ENCODE measurements around the gene RAB3C. TPM values are rescaled to one million over a fixed set of nuclear protein-coding genes. Genes with fewer than 3 reads are reported as not detected.

The RAB3C gene
- total and polyA plus RNA-seq, 2 experiments from 2014 or later = 15.0 to 30.6 TPM

DNA sequence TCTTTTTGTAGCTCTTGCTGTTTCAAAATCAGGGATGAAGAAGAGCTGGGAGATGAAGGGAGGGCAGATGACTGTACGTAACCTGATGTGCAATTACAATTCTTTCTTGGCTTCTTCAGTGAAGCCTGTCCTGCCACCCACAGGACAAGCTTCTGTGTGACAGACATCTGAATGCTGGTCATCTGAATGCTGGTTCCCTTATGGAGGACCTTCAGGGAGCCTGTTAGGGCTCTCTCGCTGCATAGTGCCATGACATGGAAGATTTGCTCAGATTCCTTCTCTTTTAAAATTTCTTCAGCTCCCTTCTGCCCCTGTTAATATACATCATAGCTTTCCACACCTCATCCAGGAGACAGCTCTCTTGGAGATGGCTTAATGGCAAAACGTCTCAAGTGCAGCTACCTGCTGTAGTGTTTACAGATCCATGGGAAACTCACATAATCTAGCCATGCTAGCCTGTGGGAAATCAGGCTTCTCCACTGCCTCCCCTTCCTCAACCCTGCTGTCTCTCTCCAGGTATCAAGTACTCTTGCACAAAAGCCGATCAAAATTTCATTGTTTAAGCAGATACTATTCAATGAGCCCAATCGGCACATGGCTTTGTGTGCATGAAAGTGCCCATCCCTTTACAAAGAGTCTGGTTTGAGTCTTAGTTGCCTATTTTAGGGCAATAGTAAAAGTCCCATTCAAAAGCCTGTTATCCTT is 134.6 kb downstream of the RAB3C start:
- H3K4me1 Mint-ChIP-seq = peaks cover 54% of the 10 kb centered on the region
- TF ChIP-seq EZH2 (IDR thresholded peaks at IDR 0.05; ENCODE audit: low read depth, unreplicated experiment) (no peak), ZNF331 (CRISPR knock-in tag; IDR thresholded peaks at IDR 0.05; ENCODE audit: low read depth) (no peak), NANOG (IDR thresholded peaks at IDR 0.05; ENCODE audit: borderline replicate concordance) (peak; percentile 74), POLR2AphosphoS5 (IDR thresholded peaks at IDR 0.05; ENCODE audit: low read depth) (no peak), ZNF114 (CRISPR knock-in tag; IDR thresholded peaks at IDR 0.05) (peak; percentile 91), EZH2phosphoT487 (IDR thresholded peaks at IDR 0.05; ENCODE audit: unreplicated experiment) (no peak)
- TF ChIP-seq, protein P1, sequence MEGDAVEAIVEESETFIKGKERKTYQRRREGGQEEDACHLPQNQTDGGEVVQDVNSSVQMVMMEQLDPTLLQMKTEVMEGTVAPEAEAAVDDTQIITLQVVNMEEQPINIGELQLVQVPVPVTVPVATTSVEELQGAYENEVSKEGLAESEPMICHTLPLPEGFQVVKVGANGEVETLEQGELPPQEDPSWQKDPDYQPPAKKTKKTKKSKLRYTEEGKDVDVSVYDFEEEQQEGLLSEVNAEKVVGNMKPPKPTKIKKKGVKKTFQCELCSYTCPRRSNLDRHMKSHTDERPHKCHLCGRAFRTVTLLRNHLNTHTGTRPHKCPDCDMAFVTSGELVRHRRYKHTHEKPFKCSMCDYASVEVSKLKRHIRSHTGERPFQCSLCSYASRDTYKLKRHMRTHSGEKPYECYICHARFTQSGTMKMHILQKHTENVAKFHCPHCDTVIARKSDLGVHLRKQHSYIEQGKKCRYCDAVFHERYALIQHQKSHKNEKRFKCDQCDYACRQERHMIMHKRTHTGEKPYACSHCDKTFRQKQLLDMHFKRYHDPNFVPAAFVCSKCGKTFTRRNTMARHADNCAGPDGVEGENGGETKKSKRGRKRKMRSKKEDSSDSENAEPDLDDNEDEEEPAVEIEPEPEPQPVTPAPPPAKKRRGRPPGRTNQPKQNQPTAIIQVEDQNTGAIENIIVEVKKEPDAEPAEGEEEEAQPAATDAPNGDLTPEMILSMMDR (conservative IDR thresholded peaks at IDR 0.05; ENCODE audit: low read depth in 2 of 2) = peak in 1 of 2 experiments; percentile 14; a peak in 1 of 4 replicates
- TF ChIP-seq, protein P2, sequence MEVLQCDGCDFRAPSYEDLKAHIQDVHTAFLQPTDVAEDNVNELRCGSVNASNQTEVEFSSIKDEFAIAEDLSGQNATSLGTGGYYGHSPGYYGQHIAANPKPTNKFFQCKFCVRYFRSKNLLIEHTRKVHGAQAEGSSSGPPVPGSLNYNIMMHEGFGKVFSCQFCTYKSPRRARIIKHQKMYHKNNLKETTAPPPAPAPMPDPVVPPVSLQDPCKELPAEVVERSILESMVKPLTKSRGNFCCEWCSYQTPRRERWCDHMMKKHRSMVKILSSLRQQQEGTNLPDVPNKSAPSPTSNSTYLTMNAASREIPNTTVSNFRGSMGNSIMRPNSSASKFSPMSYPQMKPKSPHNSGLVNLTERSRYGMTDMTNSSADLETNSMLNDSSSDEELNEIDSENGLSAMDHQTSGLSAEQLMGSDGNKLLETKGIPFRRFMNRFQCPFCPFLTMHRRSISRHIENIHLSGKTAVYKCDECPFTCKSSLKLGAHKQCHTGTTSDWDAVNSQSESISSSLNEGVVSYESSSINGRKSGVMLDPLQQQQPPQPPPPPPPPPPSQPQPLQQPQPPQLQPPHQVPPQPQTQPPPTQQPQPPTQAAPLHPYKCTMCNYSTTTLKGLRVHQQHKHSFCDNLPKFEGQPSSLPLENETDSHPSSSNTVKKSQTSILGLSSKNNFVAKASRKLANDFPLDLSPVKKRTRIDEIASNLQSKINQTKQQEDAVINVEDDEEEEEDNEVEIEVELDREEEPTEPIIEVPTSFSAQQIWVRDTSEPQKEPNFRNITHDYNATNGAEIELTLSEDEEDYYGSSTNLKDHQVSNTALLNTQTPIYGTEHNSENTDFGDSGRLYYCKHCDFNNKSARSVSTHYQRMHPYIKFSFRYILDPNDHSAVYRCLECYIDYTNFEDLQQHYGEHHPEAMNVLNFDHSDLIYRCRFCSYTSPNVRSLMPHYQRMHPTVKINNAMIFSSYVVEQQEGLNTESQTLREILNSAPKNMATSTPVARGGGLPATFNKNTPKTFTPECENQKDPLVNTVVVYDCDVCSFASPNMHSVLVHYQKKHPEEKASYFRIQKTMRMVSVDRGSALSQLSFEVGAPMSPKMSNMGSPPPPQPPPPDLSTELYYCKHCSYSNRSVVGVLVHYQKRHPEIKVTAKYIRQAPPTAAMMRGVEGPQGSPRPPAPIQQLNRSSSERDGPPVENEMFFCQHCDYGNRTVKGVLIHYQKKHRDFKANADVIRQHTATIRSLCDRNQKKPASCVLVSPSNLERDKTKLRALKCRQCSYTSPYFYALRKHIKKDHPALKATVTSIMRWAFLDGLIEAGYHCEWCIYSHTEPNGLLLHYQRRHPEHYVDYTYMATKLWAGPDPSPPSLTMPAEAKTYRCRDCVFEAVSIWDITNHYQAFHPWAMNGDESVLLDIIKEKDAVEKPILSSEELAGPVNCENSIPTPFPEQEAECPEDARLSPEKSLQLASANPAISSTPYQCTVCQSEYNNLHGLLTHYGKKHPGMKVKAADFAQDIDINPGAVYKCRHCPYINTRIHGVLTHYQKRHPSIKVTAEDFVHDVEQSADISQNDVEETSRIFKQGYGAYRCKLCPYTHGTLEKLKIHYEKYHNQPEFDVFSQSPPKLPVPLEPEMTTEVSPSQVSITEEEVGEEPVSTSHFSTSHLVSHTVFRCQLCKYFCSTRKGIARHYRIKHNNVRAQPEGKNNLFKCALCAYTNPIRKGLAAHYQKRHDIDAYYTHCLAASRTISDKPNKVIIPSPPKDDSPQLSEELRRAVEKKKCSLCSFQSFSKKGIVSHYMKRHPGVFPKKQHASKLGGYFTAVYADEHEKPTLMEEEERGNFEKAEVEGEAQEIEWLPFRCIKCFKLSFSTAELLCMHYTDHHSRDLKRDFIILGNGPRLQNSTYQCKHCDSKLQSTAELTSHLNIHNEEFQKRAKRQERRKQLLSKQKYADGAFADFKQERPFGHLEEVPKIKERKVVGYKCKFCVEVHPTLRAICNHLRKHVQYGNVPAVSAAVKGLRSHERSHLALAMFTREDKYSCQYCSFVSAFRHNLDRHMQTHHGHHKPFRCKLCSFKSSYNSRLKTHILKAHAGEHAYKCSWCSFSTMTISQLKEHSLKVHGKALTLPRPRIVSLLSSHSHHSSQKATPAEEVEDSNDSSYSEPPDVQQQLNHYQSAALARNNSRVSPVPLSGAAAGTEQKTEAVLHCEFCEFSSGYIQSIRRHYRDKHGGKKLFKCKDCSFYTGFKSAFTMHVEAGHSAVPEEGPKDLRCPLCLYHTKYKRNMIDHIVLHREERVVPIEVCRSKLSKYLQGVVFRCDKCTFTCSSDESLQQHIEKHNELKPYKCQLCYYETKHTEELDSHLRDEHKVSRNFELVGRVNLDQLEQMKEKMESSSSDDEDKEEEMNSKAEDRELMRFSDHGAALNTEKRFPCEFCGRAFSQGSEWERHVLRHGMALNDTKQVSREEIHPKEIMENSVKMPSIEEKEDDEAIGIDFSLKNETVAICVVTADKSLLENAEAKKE (CRISPR knock-in tag; IDR thresholded peaks at IDR 0.05) = peak; percentile 67; the same call in 1 of the 2 replicates
- Histone ChIP-seq H3K4me3 (no peak overlapping the region), H4K20me1 (replicated peaks; ENCODE audit: insufficient read depth) (no peaks in the 10 kb centered on the region), H3K27ac (ENCODE audit: low read depth) (0 out of 2 replicates have a peak overlapping the region, but pooled peaks have one; percentile 15), H2AFZ (no peak overlapping the region), H3F3A (replicated peaks; ENCODE audit: low read depth) (no peaks in the 10 kb centered on the region), H3K36me3 (ENCODE audit: insufficient read depth) (no peaks in the 10 kb centered on the region), H3K27me3 (ENCODE audit: insufficient read depth) (no peaks in the 10 kb centered on the region), H3K79me2 (replicated peaks; ENCODE audit: insufficient read depth) (no peaks in the 10 kb centered on the region), H3K9me2 (ENCODE audit: insufficient read depth) (no peaks in the 10 kb centered on the region), H3K4me2 (no peak overlapping the region; the same call in 1 of the 2 replicates), H3K4me1 (ENCODE audit: insufficient read depth) (peaks cover 31% of the 10 kb centered on the region)
- ATAC-seq (peak; percentile 91), DNase-seq (ENCODE audit: low spot score) (peak; percentile 51)
- peaks cover 13% of the 10 kb centered on the region for H3K36me3 Mint-ChIP-seq (ENCODE audit: low read depth)
- H3K27me3 Mint-ChIP-seq (ENCODE audit: insufficient read depth, low read depth, poor library complexity) = no peaks in the 10 kb centered on the region
- peak overlapping the region; percentile 94 for H3K27ac Mint-ChIP-seq
- H3K4me3 Mint-ChIP-seq = peak overlapping the region; percentile 36; the same call in 2 of the 3 replicates
- H3K9me3 Mint-ChIP-seq = peaks cover 7% of the 10 kb centered on the region; the same call in 2 of the 3 replicates
